ENCODE results near the gene HTR5A. TPM values are rescaled to one million over a fixed set of nuclear protein-coding genes. Genes with fewer than 3 reads are reported as not detected.

HTR5A gene
- total and polyA plus RNA-seq, 2 experiments from 2014 or later, result not detected

- H3K9me2 ChIP-seq (replicated peaks; ENCODE audit: insufficient read depth), result no peaks in the 10 kb centered on the region
- H3K4me3 ChIP-seq, result no peak overlapping the region
- H2AFZ ChIP-seq, result no peak overlapping the region
- no peaks in the 10 kb centered on the region for H3K9me3 ChIP-seq (ENCODE audit: low read depth)
- no peak overlapping the region for H3K4me2 ChIP-seq
- no peak overlapping the region for H3K27ac ChIP-seq
- no peak for TF ChIP-seq EZH2 (IDR thresholded peaks at IDR 0.05; ENCODE audit: borderline replicate concordance)
- no peak for TF ChIP-seq EZH2phosphoT487 (IDR thresholded peaks at IDR 0.05; ENCODE audit: low read depth, severe bottlenecking, unreplicated experiment)
- no peak for TF ChIP-seq CTCF (IDR thresholded peaks at IDR 0.05; ENCODE audit: poor library complexity)
- no peaks in the 10 kb centered on the region for H3K27me3 ChIP-seq
- H3K79me2 ChIP-seq, result no peaks in the 10 kb centered on the region
- peaks cover 4% of the 10 kb centered on the region for H3K4me1 ChIP-seq (ENCODE audit: insufficient read depth)
- no peaks in the 10 kb centered on the region for H3K36me3 ChIP-seq (replicated peaks; ENCODE audit: insufficient read depth, low read depth)
- DNase-seq (ENCODE audit: low spot score), result no peak
- no peaks in the 10 kb centered on the region for H4K20me1 ChIP-seq (ENCODE audit: insufficient read depth, poor library complexity, severe bottlenecking)
- WGBS (ENCODE audit: low lambda C conversion rate, missing lambda C conversion rate), result 79% methylated on average over 1 of the region's 1 CpG
These were observed 53.3 kb downstream of the HTR5A start for GRCh38 chr7:155123413-155123812.

GRCh38 chr7:155124706-155125105, 54.6 kb downstream of the HTR5A start:
- Histone ChIP-seq H4K20me1 (ENCODE audit: insufficient read depth, poor library complexity, severe bottlenecking) (no peaks in the 10 kb centered on the region), H3K9me2 (replicated peaks; ENCODE audit: insufficient read depth) (no peaks in the 10 kb centered on the region), H3K4me1 (ENCODE audit: insufficient read depth) (peaks cover 4% of the 10 kb centered on the region), H3K4me2 (no peak overlapping the region), H3K27ac (no peak overlapping the region), H2AFZ (no peak overlapping the region), H3K36me3 (replicated peaks; ENCODE audit: insufficient read depth, low read depth) (no peaks in the 10 kb centered on the region), H3K79me2 (no peaks in the 10 kb centered on the region), H3K4me3 (no peak overlapping the region), H3K27me3 (no peaks in the 10 kb centered on the region), H3K9me3 (ENCODE audit: low read depth) (no peaks in the 10 kb centered on the region)
- 87% methylated on average over 8 of the region's 8 CpGs for WGBS (ENCODE audit: low lambda C conversion rate, missing lambda C conversion rate)
- DNase-seq (ENCODE audit: low spot score), result no peak
- TF ChIP-seq EZH2phosphoT487 (IDR thresholded peaks at IDR 0.05; ENCODE audit: low read depth, severe bottlenecking, unreplicated experiment) (no peak), CTCF (IDR thresholded peaks at IDR 0.05; ENCODE audit: poor library complexity) (no peak), EZH2 (IDR thresholded peaks at IDR 0.05; ENCODE audit: borderline replicate concordance) (no peak)

- Histone ChIP-seq H2AFZ (no peak overlapping the region), H3K4me1 (ENCODE audit: insufficient read depth) (peaks cover 4% of the 10 kb centered on the region), H4K20me1 (ENCODE audit: insufficient read depth, poor library complexity, severe bottlenecking) (no peaks in the 10 kb centered on the region), H3K9me2 (replicated peaks; ENCODE audit: insufficient read depth) (no peaks in the 10 kb centered on the region), H3K4me2 (no peak overlapping the region), H3K27me3 (no peaks in the 10 kb centered on the region), H3K36me3 (replicated peaks; ENCODE audit: insufficient read depth, low read depth) (no peaks in the 10 kb centered on the region), H3K79me2 (no peaks in the 10 kb centered on the region), H3K27ac (no peak overlapping the region), H3K4me3 (no peak overlapping the region), H3K9me3 (ENCODE audit: low read depth) (no peaks in the 10 kb centered on the region)
- DNase-seq (ENCODE audit: low spot score), result no peak
- no peak for TF ChIP-seq EZH2phosphoT487 (IDR thresholded peaks at IDR 0.05; ENCODE audit: low read depth, severe bottlenecking, unreplicated experiment)
- TF ChIP-seq CTCF (IDR thresholded peaks at IDR 0.05; ENCODE audit: poor library complexity), result no peak
- no peak for TF ChIP-seq EZH2 (IDR thresholded peaks at IDR 0.05; ENCODE audit: borderline replicate concordance)
- 96% methylated on average over 10 of the region's 10 CpGs for WGBS (ENCODE audit: low lambda C conversion rate, missing lambda C conversion rate)
These were observed 59.1 kb downstream of the HTR5A start for GRCh38 chr7:155129186-155129585.

GRCh38 chr7:155129789-155130188, 59.7 kb downstream of the HTR5A start:
- Histone ChIP-seq H3K79me2 (no peaks in the 10 kb centered on the region), H3K9me2 (replicated peaks; ENCODE audit: insufficient read depth) (no peaks in the 10 kb centered on the region), H3K36me3 (replicated peaks; ENCODE audit: insufficient read depth, low read depth) (no peaks in the 10 kb centered on the region), H3K4me3 (no peak overlapping the region), H3K27me3 (no peaks in the 10 kb centered on the region), H3K4me1 (ENCODE audit: insufficient read depth) (peaks cover 4% of the 10 kb centered on the region), H3K4me2 (no peak overlapping the region), H3K27ac (no peak overlapping the region), H4K20me1 (ENCODE audit: insufficient read depth, poor library complexity, severe bottlenecking) (no peaks in the 10 kb centered on the region), H3K9me3 (ENCODE audit: low read depth) (no peaks in the 10 kb centered on the region), H2AFZ (no peak overlapping the region)
- WGBS (ENCODE audit: low lambda C conversion rate, missing lambda C conversion rate), result 95% methylated on average over 7 of the region's 7 CpGs
- DNase-seq (ENCODE audit: low spot score), result no peak
- TF ChIP-seq EZH2phosphoT487 (IDR thresholded peaks at IDR 0.05; ENCODE audit: low read depth, severe bottlenecking, unreplicated experiment), result no peak
- TF ChIP-seq CTCF (IDR thresholded peaks at IDR 0.05; ENCODE audit: poor library complexity), result no peak
- no peak for TF ChIP-seq EZH2 (IDR thresholded peaks at IDR 0.05; ENCODE audit: borderline replicate concordance)
